NCI-H187 treated with DMSO at 0.1 percent for 48 hours (cell line): ENCODE data around the gene STK38.
"Not testable (repeated sequence)": the region's sequence is repeated elsewhere in the genome, so short reads cannot be mapped to it uniquely, and the experiment has no call there.

Experiments used
- DNase-seq: peaks from one replicate; lab custom pipeline; 2025; lab: John Stamatoyannopoulos, UW

The STK38 gene

DNA sequence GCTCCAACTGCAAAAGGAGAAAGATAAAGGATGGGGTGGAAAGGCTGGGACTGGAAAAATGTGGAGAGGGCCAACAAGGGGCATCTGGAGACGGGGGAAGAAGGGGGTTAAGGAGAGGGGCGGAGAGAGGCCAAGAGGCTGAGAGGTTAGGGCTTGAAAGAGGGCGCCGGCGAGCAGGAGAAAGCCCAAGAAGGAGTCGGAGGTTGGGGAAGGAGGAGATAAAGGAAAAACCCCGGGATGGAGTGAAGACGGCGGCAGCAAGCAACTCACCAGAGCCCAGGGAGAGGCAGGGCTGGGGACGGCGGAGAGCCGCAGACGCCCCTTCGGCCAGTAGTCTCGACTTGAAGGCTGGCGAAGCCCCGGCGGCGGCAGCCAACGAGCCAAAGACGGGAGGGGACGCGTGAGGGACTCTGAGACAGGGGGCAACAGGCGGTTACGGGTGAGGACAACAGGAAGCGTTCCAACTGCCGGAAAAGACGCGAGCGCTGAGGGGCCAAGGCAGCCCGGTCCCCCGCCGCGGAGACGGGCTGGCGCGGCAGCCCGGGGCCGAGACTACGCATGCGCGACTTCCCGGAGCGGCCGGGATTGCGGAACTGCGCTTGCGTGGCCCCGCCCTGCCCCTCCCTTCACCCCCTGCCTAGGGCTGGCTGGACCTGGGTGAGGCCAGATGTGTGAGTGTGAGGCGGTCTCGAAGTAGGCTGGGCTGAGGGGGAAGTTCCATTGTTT is at the start of gene STK38:
Gene STK38 (minus strand): TSS at position 560 of the 726 bp plus-strand sequence. CDS start 7,277 bp downstream, outside the sequence.
- DNase-seq, result peak; percentile 29

DNA sequence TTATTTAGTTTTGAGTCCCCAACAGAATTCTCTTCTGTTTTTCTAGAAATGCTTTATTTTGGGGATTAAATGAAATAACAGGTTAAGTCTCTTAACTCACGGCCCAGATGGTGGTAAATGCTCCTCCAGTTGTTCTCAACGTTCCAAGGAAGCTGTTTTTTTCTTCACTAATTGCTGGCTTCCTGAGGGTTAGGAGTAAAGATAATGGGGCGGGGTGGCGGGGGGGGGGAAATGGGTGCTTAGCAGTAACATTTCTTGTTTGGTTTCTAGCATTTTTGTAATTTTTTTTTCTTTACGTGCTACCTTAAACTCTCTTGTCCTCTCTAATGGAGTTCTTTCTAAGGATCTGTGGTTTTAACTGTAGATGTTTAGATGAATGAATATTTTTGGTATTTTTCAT is 49.1 kb upstream of the STK38 start:
- no peak for DNase-seq

DNA sequence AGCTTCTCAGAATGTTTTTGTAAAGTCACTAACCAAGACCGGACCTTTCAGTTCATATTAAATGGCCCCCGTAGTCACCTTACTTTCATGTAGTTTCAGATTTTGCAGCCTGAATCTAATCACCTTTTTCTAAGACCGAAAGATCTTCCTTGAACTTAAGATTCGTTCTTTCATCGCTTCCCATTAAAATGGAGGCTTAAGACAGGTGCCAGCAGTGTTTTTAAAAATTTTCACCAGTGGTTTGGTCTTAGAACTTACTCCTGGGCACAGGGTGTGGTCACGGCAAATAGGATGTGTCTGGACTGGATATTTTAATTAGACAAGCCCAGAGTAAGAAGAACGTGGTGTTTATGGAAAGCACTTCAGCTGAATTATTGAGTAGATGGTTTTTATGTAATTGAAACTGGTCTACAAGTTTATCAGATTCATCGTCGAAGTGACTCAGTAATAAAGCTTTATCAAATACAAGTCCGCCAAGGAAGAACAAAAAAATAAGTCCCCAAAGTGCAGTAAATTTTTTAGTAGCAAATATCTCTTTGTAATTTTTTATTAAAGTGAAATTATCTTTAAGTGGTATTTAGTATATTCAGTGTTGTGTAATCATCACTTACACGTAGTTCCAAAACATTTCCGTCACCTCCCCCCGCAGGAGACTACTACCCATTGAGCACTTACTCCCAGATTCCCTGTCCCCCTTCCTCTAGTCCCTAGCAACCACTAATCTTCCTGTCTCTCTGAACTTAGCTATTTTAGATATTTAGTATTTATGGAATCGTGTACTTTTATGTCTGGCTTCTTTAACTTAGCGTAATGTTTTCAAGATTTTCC is 47.8 kb upstream of the STK38 start:
- DNase-seq, result no peak

DNA sequence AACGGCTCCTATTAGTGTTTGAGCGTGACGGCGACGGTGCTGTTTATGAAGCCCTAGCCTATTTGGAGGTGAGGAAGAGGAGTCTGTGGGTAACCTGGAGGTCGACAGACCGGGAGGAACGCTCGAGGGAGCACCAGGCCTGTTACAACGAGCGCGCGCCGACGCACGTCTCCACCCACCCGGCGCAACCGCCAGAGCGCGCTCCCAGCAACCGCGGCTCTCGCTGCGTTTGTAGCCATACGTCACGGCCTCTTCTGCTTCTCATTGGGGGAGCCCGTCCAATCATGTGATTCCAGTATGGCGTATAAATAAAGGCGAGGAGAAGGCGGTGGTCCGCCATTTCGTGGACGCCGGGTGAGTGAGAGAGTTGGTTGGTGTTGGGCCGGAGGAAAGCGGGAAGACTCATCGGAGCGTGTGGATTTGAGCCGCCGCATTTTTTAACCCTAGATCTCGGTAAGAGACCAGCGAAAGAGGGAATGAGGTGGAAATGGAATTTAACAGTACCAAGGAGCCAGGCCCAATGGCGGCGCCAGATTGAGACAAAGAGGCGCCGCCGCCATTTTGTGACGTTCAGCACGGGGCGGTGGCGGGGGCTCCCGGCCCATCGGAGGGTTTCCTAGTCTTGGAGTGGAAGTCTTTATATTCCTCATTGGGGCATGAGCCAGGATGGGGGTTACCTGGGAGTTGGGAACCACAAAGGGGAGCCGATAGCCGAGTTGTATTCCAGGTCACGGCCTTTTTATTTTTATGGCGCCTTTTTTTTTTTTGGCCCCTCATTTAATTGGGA is 46.9 kb upstream of the STK38 start, which contains the start of gene SRSF3:
Gene SRSF3 (plus strand): TSS at position 334 of the 787 bp plus-strand sequence. CDS start 2,401 bp downstream, outside the sequence.
- DNase-seq, result peak; percentile 89

DNA sequence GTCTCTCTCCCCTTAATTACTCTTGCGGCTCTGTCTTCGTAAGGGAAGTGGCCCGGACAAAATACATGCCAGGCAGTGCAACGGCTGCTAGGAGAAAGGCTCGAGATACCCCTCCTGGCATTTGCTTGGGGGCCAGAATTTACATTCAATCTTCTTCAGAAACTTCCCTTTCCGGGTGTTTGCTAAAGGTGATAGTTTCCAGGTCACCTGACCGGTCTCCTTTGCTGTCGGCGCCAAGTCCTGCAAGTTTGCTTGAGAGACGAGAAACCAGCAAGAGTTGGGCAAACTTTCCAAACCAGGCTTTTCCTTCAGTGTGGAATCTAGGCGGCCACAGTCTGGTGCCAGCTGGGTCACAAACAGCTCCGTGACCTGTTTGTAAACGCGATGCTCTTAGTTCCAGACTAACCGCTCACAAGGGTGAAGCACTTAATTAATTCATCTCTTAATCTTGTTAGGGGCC is 46.3 kb upstream of the STK38 start:
- no peak for DNase-seq

DNA sequence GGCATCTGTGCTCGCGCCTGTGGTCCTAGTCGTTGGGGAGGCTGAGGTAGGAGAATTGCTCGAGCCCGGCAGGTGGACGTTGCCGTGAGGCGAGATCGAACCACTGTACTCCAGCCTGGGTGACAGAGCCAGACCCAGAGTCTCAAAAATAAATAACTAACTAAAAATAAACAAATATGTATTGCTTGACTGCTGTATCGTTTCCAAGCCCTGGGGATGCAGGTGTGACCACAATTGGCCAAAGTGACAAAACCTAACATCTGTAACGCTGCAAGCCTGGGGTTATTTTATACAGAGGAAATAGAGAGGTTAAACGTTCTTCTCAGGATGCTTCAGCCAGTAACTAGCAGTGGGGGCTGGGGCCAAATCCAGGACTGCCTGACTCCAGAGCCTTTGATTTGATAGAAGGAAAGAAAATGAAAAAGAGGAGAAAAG is 45.0 kb upstream of the STK38 start:
- DNase-seq, result no peak

DNA sequence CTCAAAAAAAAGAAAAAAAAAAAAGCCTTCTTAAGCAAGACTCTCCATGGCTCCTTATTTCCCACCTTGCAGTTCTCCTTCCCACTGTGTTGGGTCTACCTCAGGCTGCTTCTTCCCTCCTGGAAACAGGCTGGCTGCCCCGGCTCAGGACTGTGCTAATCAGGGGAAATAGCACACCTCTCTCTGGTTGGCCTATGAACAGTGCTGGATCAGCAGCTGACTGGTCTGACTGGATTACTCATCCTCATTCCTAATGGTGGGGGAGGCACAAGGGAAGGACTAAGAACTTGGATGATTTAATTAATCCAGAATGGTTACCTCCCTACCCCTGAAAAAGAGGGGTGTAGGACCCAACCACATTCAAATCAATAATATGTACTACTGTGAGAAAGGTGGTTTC is 43.0 kb upstream of the STK38 start:
- DNase-seq, result no peak

DNA sequence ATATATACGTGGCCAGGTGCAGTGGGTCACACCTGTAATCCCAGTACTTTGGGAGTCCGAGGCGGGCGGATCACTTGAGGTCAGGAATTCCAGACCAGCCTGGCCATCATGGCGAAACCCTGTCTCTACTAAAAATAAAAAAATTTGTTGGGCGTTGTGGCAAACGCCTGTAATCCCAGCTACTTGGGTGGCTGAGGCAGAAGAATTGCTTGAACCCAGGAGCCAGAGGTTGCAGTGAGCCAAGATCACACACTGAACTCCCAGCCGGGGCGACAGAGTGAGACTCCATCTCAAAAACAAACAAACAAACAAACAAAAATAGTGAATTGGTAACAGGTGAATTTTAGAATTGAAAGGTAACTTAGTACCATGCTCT is 41.7 kb upstream of the STK38 start:
- not testable (repeated sequence) for DNase-seq

DNA sequence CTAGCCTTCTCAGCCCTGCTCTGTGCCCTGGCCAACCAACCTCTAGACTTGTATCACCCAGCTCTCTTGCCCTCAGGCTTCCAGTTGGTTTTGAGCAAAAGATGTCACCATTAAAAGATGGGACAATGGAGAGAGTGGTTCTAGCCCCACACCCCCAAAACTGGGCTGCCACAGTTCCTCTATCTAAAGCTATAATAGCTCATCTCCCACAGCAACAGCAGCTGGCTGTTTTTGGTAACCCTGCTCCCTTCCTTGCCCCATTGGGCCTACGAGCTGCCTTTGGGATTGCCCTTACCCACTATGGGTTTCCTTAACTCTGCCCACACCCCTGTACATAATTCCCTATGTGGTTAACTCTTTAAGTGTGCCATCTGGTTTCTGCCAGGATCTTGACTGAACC is 39.3 kb upstream of the STK38 start:
- no peak for DNase-seq

DNA sequence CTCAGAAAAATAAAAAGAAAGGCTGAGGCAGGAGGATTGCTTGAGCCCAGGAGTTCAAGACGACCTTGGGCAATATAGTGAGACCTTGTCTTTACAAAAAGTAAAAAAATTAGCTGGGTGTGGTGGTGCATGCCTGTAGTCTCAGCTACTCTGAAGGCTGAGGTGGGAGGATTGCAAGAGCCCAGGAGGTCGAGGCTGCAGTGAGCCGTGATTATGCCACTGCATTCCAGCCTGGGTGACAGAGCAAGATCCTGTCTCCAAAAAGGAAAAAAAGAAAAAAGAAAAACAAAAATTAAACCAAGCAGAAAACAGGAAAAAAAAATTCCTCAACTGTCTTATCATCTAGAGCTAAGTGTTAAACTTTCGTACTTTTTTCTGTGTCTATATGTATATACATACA is 34.4 kb upstream of the STK38 start:
- DNase-seq, result no peak

DNA sequence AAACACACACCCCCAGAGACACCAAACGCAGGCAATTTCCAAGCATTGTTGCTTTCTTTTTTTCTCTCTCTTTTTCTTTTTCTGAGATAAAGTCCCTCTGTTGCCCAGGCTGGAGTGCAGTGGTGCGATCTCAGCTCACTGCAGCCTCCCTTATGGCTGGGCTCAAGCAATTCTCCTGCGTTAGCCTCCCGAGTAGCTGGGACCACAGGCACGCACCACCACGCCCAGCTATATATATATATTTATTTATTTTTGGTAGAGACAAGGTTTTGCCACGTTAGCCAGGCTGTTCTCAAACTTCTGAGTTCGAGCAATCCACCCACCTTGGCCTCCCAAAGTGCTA is 32.9 kb upstream of the STK38 start:
- no peak for DNase-seq

DNA sequence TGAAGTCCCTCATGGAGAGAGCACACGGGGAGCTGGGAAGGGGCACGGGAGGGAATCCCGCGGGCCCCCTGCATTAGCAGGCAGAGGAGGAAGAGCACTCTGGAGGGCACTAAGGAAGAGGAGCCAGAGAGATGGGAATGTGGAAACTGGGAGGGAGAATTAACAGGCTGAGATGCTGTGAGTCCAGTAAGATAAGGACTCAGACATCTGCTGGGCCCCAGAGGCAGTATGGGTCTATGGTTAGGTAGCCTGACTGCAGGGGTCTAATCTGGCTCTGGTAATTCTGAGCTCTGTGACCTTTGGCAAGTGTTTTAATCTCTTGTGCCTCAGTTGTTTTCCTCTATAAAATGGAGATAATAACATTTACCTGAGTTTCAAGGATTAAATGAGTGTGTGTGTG is 31.2 kb upstream of the STK38 start:
- no peak for DNase-seq

DNA sequence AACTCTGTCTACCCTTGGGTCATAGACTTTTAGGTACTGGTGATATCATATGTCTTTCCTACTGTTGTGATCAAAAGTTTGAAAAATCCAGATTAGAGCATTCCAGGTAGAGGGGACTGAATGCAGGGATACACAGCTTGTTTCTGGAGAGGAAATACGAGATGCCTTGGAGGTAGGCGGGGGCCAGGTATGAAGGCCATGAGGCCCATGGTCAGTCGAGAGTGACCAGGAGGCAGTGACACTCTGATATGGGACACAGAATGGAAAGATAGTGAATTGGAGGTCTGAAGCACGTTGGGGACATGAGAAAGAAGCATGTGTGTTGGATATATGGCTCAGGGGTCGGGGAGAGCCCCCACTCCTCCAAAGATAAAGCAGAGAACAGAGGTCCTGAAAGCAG is 30.8 kb upstream of the STK38 start:
- DNase-seq, result no peak

DNA sequence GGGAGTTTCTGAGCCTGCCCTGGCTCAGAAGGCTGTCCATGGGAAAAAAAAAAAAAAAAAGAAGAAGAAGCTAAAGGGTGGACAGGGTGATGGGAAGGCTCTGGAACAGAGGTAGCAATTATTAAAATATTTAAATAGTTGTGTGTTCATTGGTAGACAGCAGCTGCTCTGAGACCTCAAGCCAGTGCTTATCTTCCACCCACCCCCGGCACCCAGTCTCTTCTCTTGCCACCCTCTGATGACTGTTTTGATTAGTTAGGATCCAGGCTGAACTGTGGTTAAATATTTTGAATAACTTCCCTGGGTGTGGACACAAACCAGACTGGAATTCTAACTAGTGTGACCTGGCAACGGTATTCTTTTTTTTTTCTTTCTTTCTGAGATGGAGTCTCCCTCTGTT is 30.0 kb upstream of the STK38 start:
- DNase-seq, result no peak

DNA sequence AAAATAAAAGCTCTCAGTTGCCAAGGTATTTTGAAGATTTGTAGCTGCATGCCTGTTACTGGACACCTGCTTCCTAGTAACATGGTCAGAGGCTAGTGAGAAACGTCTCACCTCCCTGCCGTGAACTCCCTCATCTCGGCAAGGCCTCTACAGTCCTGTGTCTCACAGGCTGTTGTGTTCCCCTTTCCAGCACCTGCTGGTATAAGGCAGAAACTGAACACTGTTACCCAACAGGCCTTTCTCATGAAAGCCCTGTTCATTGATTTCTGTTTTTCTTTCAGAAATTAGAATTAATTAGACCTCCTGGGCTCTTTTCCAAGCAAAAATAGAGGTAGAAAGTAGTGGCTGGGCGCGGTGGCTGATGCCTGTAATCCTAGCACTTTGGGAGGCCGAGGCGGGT is 29.3 kb upstream of the STK38 start:
- DNase-seq, result no peak

DNA sequence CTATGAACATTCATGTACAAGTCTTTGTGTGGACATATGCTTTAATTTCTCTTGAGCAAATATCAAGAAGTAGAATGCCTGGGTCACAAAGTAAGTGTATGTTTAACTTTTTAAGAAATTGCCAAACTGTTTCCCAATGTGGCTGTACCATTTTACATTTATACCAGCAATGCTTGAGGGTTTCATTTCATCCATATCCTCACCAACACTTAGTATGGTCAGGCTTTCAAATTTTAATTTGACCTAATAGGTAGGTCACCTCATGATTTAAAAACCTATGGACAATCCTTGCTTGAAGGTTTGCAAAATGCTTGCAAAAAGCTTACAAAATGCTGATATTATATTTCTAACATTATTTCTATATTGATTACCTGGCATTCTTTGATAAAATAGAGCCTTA is 27.4 kb upstream of the STK38 start:
- DNase-seq, result no peak

DNA sequence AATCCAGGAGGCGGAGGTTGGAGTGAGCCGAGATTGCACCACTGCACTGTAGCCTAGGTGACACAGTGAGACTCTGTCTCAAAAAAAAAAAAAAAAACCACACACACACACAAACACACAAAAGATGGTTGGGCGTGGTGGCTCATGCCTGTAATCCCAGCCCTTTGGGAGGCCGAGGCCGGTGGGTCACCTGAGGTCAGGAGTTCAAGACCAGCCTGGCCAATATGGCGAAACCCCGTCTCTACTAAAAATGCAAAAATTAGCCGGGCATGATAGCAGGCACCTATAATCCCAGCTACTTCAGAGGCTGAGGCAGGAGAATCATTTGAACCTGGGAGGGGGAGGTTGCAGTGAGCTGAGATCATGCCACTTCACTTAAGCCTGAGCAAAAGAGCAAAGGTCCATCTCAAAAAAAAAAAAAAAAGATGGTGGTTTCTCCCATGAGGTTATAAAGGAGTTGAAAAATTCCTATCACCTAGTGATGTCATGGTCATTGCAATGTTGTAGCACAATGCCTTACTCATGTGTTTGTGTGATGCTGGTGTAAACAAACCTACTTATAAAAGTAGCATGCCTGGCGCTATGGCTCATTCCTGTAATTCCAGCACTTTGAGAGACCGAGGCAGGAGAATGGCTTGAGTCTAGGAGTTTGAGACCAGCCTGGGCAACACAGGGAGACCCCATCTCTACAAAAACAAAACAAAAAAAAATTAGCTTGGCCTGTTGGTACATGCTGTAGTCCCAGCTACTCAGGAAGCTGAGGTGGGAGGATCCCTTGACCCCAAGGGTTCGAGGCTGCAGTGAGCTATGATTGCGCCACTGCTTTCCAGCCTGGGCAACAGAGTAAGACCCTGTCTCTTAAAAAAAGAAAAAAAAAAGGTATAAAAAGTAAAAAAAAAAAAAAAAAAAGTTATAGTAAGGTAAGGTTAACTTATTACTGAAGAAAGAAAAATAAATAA is 25.4 kb upstream of the STK38 start:
- not testable (repeated sequence) for DNase-seq

DNA sequence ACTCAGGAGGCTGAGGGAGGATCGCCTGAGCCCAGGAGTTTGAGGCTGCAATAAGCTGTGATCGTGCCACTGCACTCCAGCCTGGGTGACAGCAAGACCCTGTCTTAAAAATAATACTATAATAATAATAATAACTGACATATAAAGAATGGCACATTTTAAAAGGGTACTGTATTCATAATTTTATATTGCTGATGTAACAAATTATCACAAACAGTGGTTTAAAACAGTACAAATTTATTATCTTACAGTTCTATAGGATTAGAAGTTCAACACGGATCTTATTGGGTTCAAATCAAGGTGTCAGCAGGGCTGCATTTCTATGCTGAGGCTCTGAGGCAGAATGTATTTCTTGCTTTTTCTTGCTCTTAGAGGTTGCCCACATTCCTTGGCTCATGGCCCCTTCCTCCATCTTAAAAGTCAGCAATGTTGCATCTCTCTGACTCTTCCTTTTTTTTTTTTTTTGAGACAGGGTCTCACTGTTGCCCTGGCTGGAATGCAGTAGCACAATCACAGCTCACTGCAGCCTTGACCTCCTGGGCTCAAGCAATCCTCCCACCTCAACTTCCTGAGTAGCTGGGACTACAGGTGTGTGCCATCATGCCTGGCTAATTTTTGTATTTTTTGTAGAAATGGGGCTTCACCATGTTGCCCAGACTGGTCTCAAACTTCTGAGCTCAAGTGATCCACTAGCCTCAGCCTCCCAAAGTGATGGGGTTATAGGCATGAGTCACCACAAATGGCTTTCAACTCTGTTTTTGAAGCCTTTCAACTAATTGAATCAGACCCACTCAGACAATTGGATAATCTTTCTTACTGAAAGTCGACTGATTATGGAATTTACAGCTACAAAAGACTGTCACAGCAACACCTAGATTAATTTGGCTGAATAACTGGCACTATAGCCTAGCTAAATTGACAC is 24.1 kb upstream of the STK38 start:
- no peak for DNase-seq

DNA sequence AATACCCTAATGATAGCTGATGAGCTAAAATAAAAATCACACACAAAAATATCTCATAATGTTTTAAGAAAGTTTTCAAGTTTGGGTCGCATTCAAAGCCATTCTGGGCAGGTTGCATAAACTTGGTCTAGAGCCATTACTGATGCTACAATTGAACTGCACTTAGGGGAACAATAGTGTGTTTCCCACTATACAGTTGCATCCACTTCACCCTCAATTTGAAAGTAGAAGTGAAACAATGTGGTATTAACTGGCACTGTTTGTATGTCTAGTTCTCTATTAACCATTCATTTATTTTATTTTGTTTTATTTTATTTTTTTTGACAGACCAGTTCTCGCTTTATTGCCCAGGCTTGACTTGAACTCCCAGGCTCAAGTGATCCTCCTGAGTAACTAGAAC is 23.0 kb upstream of the STK38 start:
- DNase-seq, result no peak

DNA sequence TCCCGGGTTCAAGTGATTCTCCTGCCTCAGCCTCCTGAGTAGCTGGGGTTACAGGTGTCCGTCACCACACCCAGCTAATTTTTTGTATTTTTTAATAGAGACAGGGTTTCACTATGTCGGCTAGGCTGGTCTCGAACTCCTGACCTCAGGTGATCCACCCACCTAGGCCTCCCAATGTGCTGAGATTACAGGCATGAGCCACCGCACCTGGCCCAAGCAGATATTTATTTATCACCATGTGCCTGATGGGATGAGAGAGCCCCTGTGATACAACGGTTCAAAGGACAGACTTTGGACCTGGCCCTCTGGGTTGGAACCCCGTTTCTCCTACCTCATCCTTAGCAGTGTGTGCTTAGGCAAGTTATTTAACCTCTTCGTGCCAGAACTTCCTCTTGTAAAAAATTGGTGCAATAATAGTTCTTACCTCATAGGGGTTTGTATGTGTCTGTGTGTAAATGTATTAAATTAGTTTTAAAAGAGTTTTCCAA is 19.2 kb upstream of the STK38 start:
- DNase-seq, result no peak
